CD4-positive, alpha-beta memory T cell (primary cell): ENCODE results near the gene TULP3. TPM values are rescaled to one million over a fixed set of nuclear protein-coding genes. Genes with fewer than 3 reads are reported as not detected.

Experiments
- CTCF ChIA-PET: fragments of 350-600 bp; sonication (Branson Sonifier 250); formaldehyde crosslinking; loops from one replicate; lab custom pipeline; 2021; ENCODE audit warnings: inconsistent platforms; ENCODE audit not compliant: partially characterized antibody; lab: Charles Lee
- POLR2A ChIA-PET: fragments of 350-600 bp; sonication (Branson Sonifier 250); formaldehyde crosslinking; loops from one replicate; lab custom pipeline; 2021; ENCODE audit not compliant: partially characterized antibody; lab: Charles Lee
- DNase-seq, 5 donors: peaks; one replicate each; pipeline versions ENCODE4 v3.0.0 to v3.0.0-alpha.2; 2020 to 2022; ENCODE audit warnings: mixed read lengths in 1 of 5
- H3K27ac ChIP-seq: one replicate; pipeline ENCODE4 v1.7.0; 2013; ENCODE audit warnings: low read depth, low read length
- H3K27me3 ChIP-seq: 2 replicates; pipeline ENCODE4 v1.7.0; 2013; ENCODE audit warnings: mild to moderate bottlenecking, low read length, moderate library complexity; ENCODE audit not compliant: insufficient read depth
- H3K36me3 ChIP-seq: 2 replicates; pipeline ENCODE4 v1.7.0; 2013; ENCODE audit warnings: mild to moderate bottlenecking, low read length, moderate library complexity; ENCODE audit not compliant: insufficient read depth
- H3K4me1 ChIP-seq: 2 replicates; pipeline ENCODE4 v1.7.0; 2013; ENCODE audit warnings: mild to moderate bottlenecking, low read length, moderate library complexity; ENCODE audit not compliant: insufficient read depth
- H3K4me3 ChIP-seq, 2 donors: one replicate each; pipeline ENCODE4 v1.7.0; 2013; ENCODE audit warnings: low read length in 2 of 2, mild to moderate bottlenecking in 1 of 2
- H3K9me3 ChIP-seq, 2 donors: one replicate each; pipeline ENCODE4 v1.7.0; 2013; ENCODE audit warnings: low read length in 2 of 2, control low read depth in 1 of 2; ENCODE audit not compliant: control insufficient read depth in 1 of 2
- H3K27ac Mint-ChIP-seq, 7 donors: one replicate each; pipeline ENCODE4 v1.8.0; 2020 to 2021; ENCODE audit warnings: mixed read lengths in 7 of 7, mild to moderate bottlenecking in 6 of 7, inconsistent platforms in 3 of 7, moderate library complexity in 3 of 7
- H3K27me3 Mint-ChIP-seq, 2 donors: one replicate each; pipeline ENCODE4 v1.8.0; 2020 to 2021; ENCODE audit warnings: mixed read lengths in 2 of 2
- H3K36me3 Mint-ChIP-seq, 2 donors: one replicate each; pipeline ENCODE4 v1.8.0; 2020 to 2021; ENCODE audit warnings: mixed read lengths in 2 of 2, inconsistent platforms in 1 of 2, mild to moderate bottlenecking in 1 of 2
- H3K4me1 Mint-ChIP-seq, 4 donors: one replicate each; pipeline ENCODE4 v1.8.0; 2020 to 2021; ENCODE audit warnings: mixed read lengths in 4 of 4, mild to moderate bottlenecking in 1 of 4
- H3K4me3 Mint-ChIP-seq, 8 donors: one replicate each; pipeline ENCODE4 v1.8.0; 2020 to 2021; ENCODE audit warnings: mixed read lengths in 8 of 8, mild to moderate bottlenecking in 7 of 8, moderate library complexity in 6 of 8, inconsistent platforms in 3 of 8
- H3K9me3 Mint-ChIP-seq, 8 donors: one replicate each; pipeline ENCODE4 v1.8.0; 2020 to 2021; ENCODE audit warnings: mixed read lengths in 8 of 8, mild to moderate bottlenecking in 5 of 8, inconsistent platforms in 3 of 8, moderate library complexity in 1 of 8
- intact Hi-C: fragments of 100-400 bp; cut with micrococcal nuclease; formaldehyde crosslinking; loops from one replicate; pipeline ENCODE4 v1.15.1; 2023
- polyA plus RNA-seq, 2 donors: library from polyadenylated mRNA; unstranded; fragments of 300-500 nt; fragmentation: Illumina TruSeq; gene quantifications; one replicate each; pipeline ENCODE4 v1.2.3, GENCODE V29; 2021
- total RNA-seq, 2 experiments: library from RNA; stranded (reverse); gene quantifications; one replicate each; pipeline ENCODE4 v1.2.3, GENCODE V29; 2021

TULP3 gene
- total and polyA plus RNA-seq, 4 experiments from 2014 or later: 6.7 to 10.0 (median 8.8) TPM

GRCh38 chr12:2986876-2987275, 96.2 kb downstream of the TULP3 start:
- Mint-ChIP-seq H3K27ac (no peak overlapping the region), H3K27me3 (peaks cover 0 to 3% of the 10 kb centered on the region in 2 donors), H3K4me3 (no peak overlapping the region), H3K4me1 (peaks cover 0 to 7% (median under 1%) of the 10 kb centered on the region in 4 donors), H3K36me3 (no peaks in the 10 kb centered on the region), H3K9me3 (peaks cover 0 to 13% (median 2%) of the 10 kb centered on the region in 8 donors)
- Histone ChIP-seq H3K4me3 (no peak overlapping the region), H3K27me3 (no peaks in the 10 kb centered on the region), H3K9me3 (no peaks in the 10 kb centered on the region), H3K27ac (no peak overlapping the region), H3K4me1 (no peaks in the 10 kb centered on the region), H3K36me3 (no peaks in the 10 kb centered on the region)
- ChIA-PET CTCF (no interaction called here), POLR2A (no interaction called here)
- DNase-seq: no peak
- intact Hi-C loops: no loop called here

GRCh38 chr12:2988494-2988893, 97.8 kb downstream of the TULP3 start:
- H3K9me3 Mint-ChIP-seq: peaks cover 0 to 13% (median 2%) of the 10 kb centered on the region in 8 donors
- peaks cover 0 to 7% (median under 1%) of the 10 kb centered on the region in 4 donors for H3K4me1 Mint-ChIP-seq
- peaks cover 3% of the 10 kb centered on the region in 2 donors for H3K27me3 Mint-ChIP-seq
- no peak for DNase-seq
- ChIA-PET POLR2A (no interaction called here), CTCF (no interaction called here)
- Histone ChIP-seq H3K9me3 (no peaks in the 10 kb centered on the region), H3K4me3 (no peak overlapping the region), H3K27ac (no peak overlapping the region), H3K27me3 (no peaks in the 10 kb centered on the region), H3K36me3 (no peaks in the 10 kb centered on the region), H3K4me1 (no peaks in the 10 kb centered on the region)
- H3K4me3 Mint-ChIP-seq: no peak overlapping the region
- intact Hi-C loops: no loop called here
- no peaks in the 10 kb centered on the region for H3K36me3 Mint-ChIP-seq
- H3K27ac Mint-ChIP-seq: no peak overlapping the region

Other genes starting within 250 kb of the TULP3 start
- 10 to 100 TPM; 51.3 to 53.3 TPM for gene FKBP4, start 95.9 kb upstream of the TULP3 start, total RNA-seq
- gene FKBP4, start 95.9 kb upstream of the TULP3 start, polyA plus RNA-seq: 10 to 100 TPM; 24.9 to 34.9 TPM
- gene ITFG2, start 78.2 kb upstream of the TULP3 start, total RNA-seq: 100 to 1,000 TPM; 116 to 133 TPM
- gene ITFG2, start 78.2 kb upstream of the TULP3 start, polyA plus RNA-seq: 10 to 100 TPM; 45.8 to 47.1 TPM
- not detected for gene NRIP2, start 55.9 kb upstream of the TULP3 start, total RNA-seq
- 1 to 10 TPM in 1 of 2 donors, under 1 TPM in 1; 0.29 to 2.0 TPM for gene NRIP2, start 55.9 kb upstream of the TULP3 start, polyA plus RNA-seq
- not detected for gene TEX52, start 33.9 kb upstream of the TULP3 start, total RNA-seq
- not detected for gene TEX52, start 33.9 kb upstream of the TULP3 start, polyA plus RNA-seq
- under 1 TPM; 0.30 to 0.44 TPM for gene FOXM1, start 13.7 kb upstream of the TULP3 start, total RNA-seq
- under 1 TPM in 1 of 2 donors, not detected in 1; 0.30 TPM for gene FOXM1, start 13.7 kb upstream of the TULP3 start, polyA plus RNA-seq
- gene RHNO1, start 13.7 kb upstream of the TULP3 start, total RNA-seq: 10 to 100 TPM; 31.2 to 35.7 TPM
- 100 to 1,000 TPM in 1 of 2 donors, 10 to 100 TPM in 1; 58.5 to 107 TPM for gene RHNO1, start 13.7 kb upstream of the TULP3 start, polyA plus RNA-seq
- gene TEAD4, start 68.5 kb downstream of the TULP3 start, total RNA-seq: not detected
- gene TEAD4, start 68.5 kb downstream of the TULP3 start, polyA plus RNA-seq: not detected
- under 1 TPM; 0.67 to 0.84 TPM for gene TSPAN9, start 186.5 kb downstream of the TULP3 start, total RNA-seq
- gene TSPAN9, start 186.5 kb downstream of the TULP3 start, polyA plus RNA-seq: not detected